H9 (cell line): Measurements from ENCODE around the gene IGSF3. TPM values are rescaled to one million over a fixed set of nuclear protein-coding genes. Genes with fewer than 3 reads are reported as not detected.

Experiments used
- DNase-seq: peaks from one replicate; pipeline ENCODE4 v3.0.0-alpha.2; 2017
- H2AFZ ChIP-seq: one replicate; pipeline ENCODE4 v1.6.1; 2013; ENCODE audit warnings: mild to moderate bottlenecking, low read length, control low read depth, moderate library complexity
- H2AK5ac ChIP-seq: 2 replicates; pipeline ENCODE4 v1.6.1; 2013; ENCODE audit warnings: low read length, control low read depth, mixed read lengths; ENCODE audit not compliant: insufficient read length
- H2BK120ac ChIP-seq: one replicate; pipeline ENCODE4 v1.6.1; 2013; ENCODE audit warnings: low read depth, mild to moderate bottlenecking, low read length, control low read depth, inconsistent platforms; ENCODE audit not compliant: poor library complexity, severe bottlenecking
- H2BK12ac ChIP-seq: 2 replicates; pipeline ENCODE4 v1.6.1; 2013; ENCODE audit warnings: low read length, control low read depth, mixed read lengths, low read depth; ENCODE audit not compliant: insufficient read length
- H2BK15ac ChIP-seq: 2 replicates; pipeline ENCODE4 v1.6.1; 2013; ENCODE audit warnings: low read depth, low read length, control low read depth
- H2BK20ac ChIP-seq: one replicate; pipeline ENCODE4 v1.6.1; 2013; ENCODE audit warnings: low read depth, mild to moderate bottlenecking, low read length, control low read depth, inconsistent platforms; ENCODE audit not compliant: poor library complexity, severe bottlenecking
- H2BK5ac ChIP-seq: 2 replicates; pipeline ENCODE4 v1.6.1; 2013; ENCODE audit warnings: low read length, control low read depth, mixed read lengths; ENCODE audit not compliant: insufficient read length
- H3K14ac ChIP-seq: 2 replicates; pipeline ENCODE4 v1.6.1; 2013; ENCODE audit warnings: low read length, control low read depth; ENCODE audit not compliant: insufficient read depth
- H3K18ac ChIP-seq: 2 replicates; pipeline ENCODE4 v1.6.1; 2013; ENCODE audit warnings: low read depth, mild to moderate bottlenecking, mixed read lengths, low read length, control low read depth; ENCODE audit not compliant: insufficient read length
- H3K23ac ChIP-seq: 2 replicates; pipeline ENCODE4 v1.6.1; 2013; ENCODE audit warnings: low read length, control low read depth, mixed read lengths, low read depth; ENCODE audit not compliant: insufficient read length
- H3K23me2 ChIP-seq: 2 replicates; pipeline ENCODE4 v1.6.1; 2013; ENCODE audit warnings: low read depth, mild to moderate bottlenecking, mixed read lengths, low read length, control low read depth; ENCODE audit not compliant: insufficient read length, poor library complexity, severe bottlenecking
- H3K27ac ChIP-seq: 2 replicates; pipeline ENCODE4 v1.5.1; 2013; ENCODE audit warnings: low read length, control low read depth, mixed read lengths, low read depth; ENCODE audit not compliant: insufficient read length
- H3K27me3 ChIP-seq: 2 replicates; pipeline ENCODE4 v1.6.1; 2013; ENCODE audit warnings: low read length, control low read depth, inconsistent platforms; ENCODE audit not compliant: insufficient read depth
- H3K4ac ChIP-seq: 2 replicates; pipeline ENCODE4 v1.6.1; 2013; ENCODE audit warnings: low read depth, mild to moderate bottlenecking, control low read depth, inconsistent platforms, low read length, moderate library complexity
- H3K4me1 ChIP-seq: 2 replicates; pipeline ENCODE4 v1.6.1; 2013; ENCODE audit warnings: low read length, control low read depth, inconsistent platforms; ENCODE audit not compliant: insufficient read depth
- H3K4me2 ChIP-seq: 2 replicates; pipeline ENCODE4 v1.6.1; 2013; ENCODE audit warnings: low read length, control low read depth, mixed read lengths; ENCODE audit not compliant: insufficient read length, insufficient read depth
- H3K56ac ChIP-seq: 2 replicates; pipeline ENCODE4 v1.6.1; 2013; ENCODE audit warnings: low read depth, mild to moderate bottlenecking, mixed read lengths, low read length, control low read depth; ENCODE audit not compliant: insufficient read length
- H3K79me1 ChIP-seq: 2 replicates; pipeline ENCODE4 v1.6.1; 2013; ENCODE audit warnings: low read depth, mild to moderate bottlenecking, moderate library complexity, low read length, control low read depth, inconsistent platforms; ENCODE audit not compliant: insufficient read depth, poor library complexity, severe bottlenecking
- H3K79me2 ChIP-seq: 2 replicates; pipeline ENCODE4 v1.6.1; 2013; ENCODE audit warnings: low read length, control low read depth, inconsistent platforms; ENCODE audit not compliant: insufficient read depth
- H3K9ac ChIP-seq: 2 replicates; pipeline ENCODE4 v1.6.1; 2013; ENCODE audit warnings: low read length, control low read depth, mixed read lengths; ENCODE audit not compliant: insufficient read length; ENCODE audit errors: extremely low read depth
- H3K9me3 ChIP-seq: one replicate; pipeline ENCODE4 v1.6.1; 2013; ENCODE audit warnings: low read depth, low read length, inconsistent platforms; ENCODE audit not compliant: control insufficient read depth
- H3T11ph ChIP-seq: one replicate; pipeline ENCODE4 v1.6.1; 2013; ENCODE audit warnings: mild to moderate bottlenecking, low read length, control low read depth, inconsistent platforms
- H4K20me1 ChIP-seq: one replicate; pipeline ENCODE4 v1.6.1; 2013; ENCODE audit not compliant: control insufficient read depth, insufficient read length, insufficient read depth
- H4K5ac ChIP-seq: 2 replicates; pipeline ENCODE4 v1.6.1; 2013; ENCODE audit warnings: low read depth, mild to moderate bottlenecking, mixed read lengths, low read length, control low read depth; ENCODE audit not compliant: insufficient read length
- H4K8ac ChIP-seq: replicated peaks from 2 replicates; pipeline ENCODE4 v1.6.1; 2013; ENCODE audit warnings: low read length, control low read depth, mixed read lengths, low read depth; ENCODE audit not compliant: insufficient read length
- H4K91ac ChIP-seq: 2 replicates; pipeline ENCODE4 v1.6.1; 2013; ENCODE audit warnings: low read depth, mild to moderate bottlenecking, moderate library complexity, mixed read lengths, low read length, control low read depth; ENCODE audit not compliant: insufficient read length
- H3K27ac Mint-ChIP-seq, 3 experiments: 2 replicates in 2 of 3; 3 replicates in 1 of 3; pipeline ENCODE4 v1.8.0; 2020 to 2021; ENCODE audit warnings: mixed read lengths in 3 of 3, mild to moderate bottlenecking in 1 of 3, moderate library complexity in 1 of 3
- H3K27me3 Mint-ChIP-seq: 2 replicates; pipeline ENCODE4 v1.8.0; 2021; ENCODE audit warnings: low read depth, mild to moderate bottlenecking, moderate library complexity, mixed read lengths
- H3K36me3 Mint-ChIP-seq, 3 experiments: 2 replicates in 2 of 3; 3 replicates in 1 of 3; pipeline ENCODE4 v1.8.0; 2020 to 2021; ENCODE audit warnings: low read depth in 3 of 3, mixed read lengths in 3 of 3; ENCODE audit not compliant: insufficient read depth in 1 of 3
- H3K4me1 Mint-ChIP-seq, 2 experiments: 2 replicates each; pipeline ENCODE4 v1.8.0; 2020; ENCODE audit warnings: mixed read lengths in 2 of 2
- H3K4me3 Mint-ChIP-seq, 2 experiments: 2 replicates in 1 of 2; 3 replicates in 1 of 2; pipeline ENCODE4 v1.8.0; 2020 to 2021; ENCODE audit warnings: mild to moderate bottlenecking in 2 of 2, mixed read lengths in 2 of 2, moderate library complexity in 1 of 2
- H3K9me3 Mint-ChIP-seq, 2 experiments: 2 replicates in 1 of 2; 3 replicates in 1 of 2; pipeline ENCODE4 v1.8.0; 2020; ENCODE audit warnings: mild to moderate bottlenecking in 2 of 2, mixed read lengths in 2 of 2, moderate library complexity in 1 of 2
- WGBS: extraction: QIAGEN DNeasy Blood & Tissue Kit; methylation state at CpG from one replicate; pipeline ENCODE4 v1.1.7; 2013; ENCODE audit warnings: missing lambda C conversion rate, low lambda C conversion rate, mixed read lengths; ENCODE audit not compliant: insufficient read length; ENCODE audit errors: extremely low coverage; 5-methylcytosine and 5-hydroxymethylcytosine counted together
- long read RNA-seq: library from polyadenylated mRNA; unstranded; transcript quantifications from one replicate; pipeline ENCODE4 v2.0.0, GENCODE V29; 2020
- total RNA-seq: library from RNA; stranded (reverse); gene quantifications from 2 replicates; pipeline ENCODE4 v1.2.1, GENCODE V29; 2021
- TF ChIP-seq, protein P1 (sequence below): fragments of 200-600 bp; sonication (generic); conservative IDR thresholded peaks from 3 replicates; pipeline ENCODE4 v1.8.0; 2021; ENCODE audit warnings: antibody characterized with exemption, mild to moderate bottlenecking

The IGSF3 gene
- 18.6 and 19.1 TPM in 2 replicates for total RNA-seq
- long read RNA-seq, full-length matches to known transcripts = 10 of 41 reads
- long read RNA-seq, partial matches to known transcripts = 18 of 41 reads
- long read RNA-seq, other reads (novel, unspliced or antisense) = 13 of 41 reads

DNA sequence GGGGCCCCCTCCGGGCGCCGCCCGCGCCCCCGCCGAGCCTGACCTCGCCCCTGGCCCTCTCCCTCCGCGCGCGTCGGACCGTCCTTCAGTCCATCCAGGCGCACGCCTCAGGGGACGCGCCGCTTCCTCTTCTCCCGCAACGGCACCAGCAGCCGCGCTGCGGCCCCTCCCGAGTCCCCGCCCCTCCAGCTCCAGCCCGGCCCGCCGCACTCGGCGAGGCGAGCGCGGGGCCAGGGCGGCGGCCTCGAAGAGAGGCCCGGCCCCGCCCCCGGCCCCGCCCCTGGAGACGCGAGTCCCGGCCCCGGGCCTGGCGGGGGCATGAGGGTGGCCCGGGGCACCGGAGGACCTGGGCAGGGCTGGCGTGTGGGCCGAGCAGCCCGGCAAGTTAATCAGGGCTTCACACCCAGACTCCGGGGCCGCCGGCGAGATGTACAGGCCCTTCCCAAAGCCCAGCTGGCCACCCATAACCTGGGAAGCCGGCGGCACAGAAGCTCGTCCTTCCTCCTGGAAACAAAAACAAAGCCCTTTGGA is at the start of gene IGSF3:
Gene IGSF3 (minus strand): TSS at position 159 of the 531 bp plus-strand sequence. CDS start 1,407 bp downstream, outside the sequence.
- H3K14ac ChIP-seq = peak within 1 kb of the TSS; percentile 65; the same call in 1 of the 2 replicates
- Mint-ChIP-seq H3K4me1 (peaks cover 30 to 34% of the 10 kb centered on the region in 2 experiments), H3K27me3 (peaks cover 37% of the 10 kb centered on the region), H3K27ac (no peak within 1 kb of the TSS; a peak in 1 of 7 replicates), H3K9me3 (no peaks in the 10 kb centered on the region), H3K36me3 (peaks cover 3 to 8% (median 5%) of the 10 kb centered on the region in 3 experiments; a peak in 5 of 7 replicates), H3K4me3 (peak within 1 kb of the TSS; percentile 77 to 87)
- H3K4ac ChIP-seq = no peak within 1 kb of the TSS
- H4K20me1 ChIP-seq = no peaks in the 10 kb centered on the region
- WGBS = no CpG with 5 or more reads among the region's 58 CpGs
- H2BK120ac ChIP-seq = no peak within 1 kb of the TSS
- H2AK5ac ChIP-seq = no peak within 1 kb of the TSS
- H4K91ac ChIP-seq = no peak within 1 kb of the TSS
- TF ChIP-seq, protein P1, sequence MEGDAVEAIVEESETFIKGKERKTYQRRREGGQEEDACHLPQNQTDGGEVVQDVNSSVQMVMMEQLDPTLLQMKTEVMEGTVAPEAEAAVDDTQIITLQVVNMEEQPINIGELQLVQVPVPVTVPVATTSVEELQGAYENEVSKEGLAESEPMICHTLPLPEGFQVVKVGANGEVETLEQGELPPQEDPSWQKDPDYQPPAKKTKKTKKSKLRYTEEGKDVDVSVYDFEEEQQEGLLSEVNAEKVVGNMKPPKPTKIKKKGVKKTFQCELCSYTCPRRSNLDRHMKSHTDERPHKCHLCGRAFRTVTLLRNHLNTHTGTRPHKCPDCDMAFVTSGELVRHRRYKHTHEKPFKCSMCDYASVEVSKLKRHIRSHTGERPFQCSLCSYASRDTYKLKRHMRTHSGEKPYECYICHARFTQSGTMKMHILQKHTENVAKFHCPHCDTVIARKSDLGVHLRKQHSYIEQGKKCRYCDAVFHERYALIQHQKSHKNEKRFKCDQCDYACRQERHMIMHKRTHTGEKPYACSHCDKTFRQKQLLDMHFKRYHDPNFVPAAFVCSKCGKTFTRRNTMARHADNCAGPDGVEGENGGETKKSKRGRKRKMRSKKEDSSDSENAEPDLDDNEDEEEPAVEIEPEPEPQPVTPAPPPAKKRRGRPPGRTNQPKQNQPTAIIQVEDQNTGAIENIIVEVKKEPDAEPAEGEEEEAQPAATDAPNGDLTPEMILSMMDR = no peak
- 0 out of 2 replicates have a peak, but pooled peaks cover 1% of the 10 kb centered on the region for H3K79me2 ChIP-seq
- H3K23ac ChIP-seq = no peak within 1 kb of the TSS
- no peak within 1 kb of the TSS for H3K56ac ChIP-seq
- H3K4me2 ChIP-seq = peak within 1 kb of the TSS; percentile 98
- no peak within 1 kb of the TSS for H3K27ac ChIP-seq
- no peak within 1 kb of the TSS for H3T11ph ChIP-seq
- H2BK15ac ChIP-seq = no peak within 1 kb of the TSS
- H2BK20ac ChIP-seq = no peak within 1 kb of the TSS
- no peak within 1 kb of the TSS for H2BK5ac ChIP-seq
- H3K27me3 ChIP-seq = no peaks in the 10 kb centered on the region; the same call in 1 of the 2 replicates
- H3K4me1 ChIP-seq = no peaks in the 10 kb centered on the region
- H3K18ac ChIP-seq = no peak within 1 kb of the TSS
- peak; percentile 86 for DNase-seq
- H3K79me1 ChIP-seq = no peaks in the 10 kb centered on the region
- H3K23me2 ChIP-seq = peaks cover 11% of the 10 kb centered on the region
- H2BK12ac ChIP-seq = no peak within 1 kb of the TSS
- peak within 1 kb of the TSS; percentile 39 for H3K9ac ChIP-seq
- no peaks in the 10 kb centered on the region for H3K9me3 ChIP-seq
- H4K8ac ChIP-seq = no peak within 1 kb of the TSS
- H4K5ac ChIP-seq = no peak within 1 kb of the TSS
- H2AFZ ChIP-seq = no peak within 1 kb of the TSS
